B cell (primary cell): ENCODE measurements around the gene ARHGDIB. TPM values are rescaled to one million over a fixed set of nuclear protein-coding genes. Genes with fewer than 3 reads are reported as not detected.

ENCODE experiments used
- ATAC-seq: fragments of 200-7000 bp; cut with Tn5 transposase; one replicate; pipeline ENCODE4 v1.10.0; 2021; ENCODE audit warnings: low read depth, mild to moderate bottlenecking, moderate number of reproducible peaks, moderate library complexity
- CTCF ChIA-PET: fragments of 350-600 bp; sonication (Branson Sonifier 250); formaldehyde crosslinking; loops from one replicate; lab custom pipeline; 2021; ENCODE audit warnings: antibody characterized with exemption, inconsistent platforms; lab: Charles Lee
- POLR2A ChIA-PET: fragments of 350-600 bp; sonication (Branson Sonifier 250); formaldehyde crosslinking; loops from one replicate; lab custom pipeline; 2021; ENCODE audit warnings: antibody characterized with exemption; lab: Charles Lee
- DNase-seq: peaks from one replicate; pipeline ENCODE4 v3.0.0; 2013
- H2AFZ ChIP-seq: 2 replicates; pipeline ENCODE4 v1.6.1; 2012; ENCODE audit warnings: mild to moderate bottlenecking, low read depth, low read length; ENCODE audit not compliant: insufficient read depth, poor library complexity, severe bottlenecking
- H3K27ac ChIP-seq, 2 donors: 1 replicate in 1 of 2; 2 replicates in 1 of 2; pipeline ENCODE4 v1.5.1; 2012 to 2013; ENCODE audit warnings: low read length in 2 of 2, mild to moderate bottlenecking in 2 of 2, moderate library complexity in 1 of 2
- H3K27me3 ChIP-seq, 4 experiments: fragments of 200-600 bp in 1 of 4; sonication (generic) in 1 of 4; replicated peaks in 1 of 4; 1 replicate in 2 of 4; 2 replicates in 2 of 4; pipeline versions ENCODE4 v1.6.1 to v1.7.0; 2013 to 2016; ENCODE audit warnings: low read length in 3 of 4, mild to moderate bottlenecking in 2 of 4, mixed read lengths in 1 of 4, moderate library complexity in 1 of 4; ENCODE audit not compliant: insufficient read depth in 4 of 4, control insufficient read depth in 3 of 4; ENCODE audit errors: control extremely low read depth in 1 of 4
- H3K36me3 ChIP-seq, 2 experiments: replicated peaks in 1 of 2; 1 replicate in 1 of 2; 2 replicates in 1 of 2; pipeline versions ENCODE4 v1.6.1 to v1.7.1; 2013; ENCODE audit warnings: low read length in 1 of 2; ENCODE audit not compliant: insufficient read depth in 2 of 2, control insufficient read depth in 1 of 2; ENCODE audit errors: control extremely low read depth in 1 of 2, extremely low read depth in 1 of 2
- H3K4me1 ChIP-seq, 2 donors: fragments of 200-600 bp in 1 of 2; sonication (generic) in 1 of 2; 1 replicate in 1 of 2; 2 replicates in 1 of 2; pipeline versions ENCODE4 v1.5.1 to v1.6.1; 2013 to 2017; ENCODE audit warnings: low read length in 2 of 2; ENCODE audit not compliant: control insufficient read depth in 2 of 2, insufficient read depth in 2 of 2
- H3K4me2 ChIP-seq: replicated peaks from 2 replicates; pipeline ENCODE3; 2012; ENCODE audit warnings: mild to moderate bottlenecking, low read depth, low read length; ENCODE audit not compliant: poor library complexity, severe bottlenecking
- H3K4me3 ChIP-seq, 5 experiments: fragments of 200-600 bp in 1 of 5; sonication (generic) in 1 of 5; 1 replicate in 3 of 5; 2 replicates in 2 of 5; pipeline versions ENCODE4 v1.5.1 to v1.7.0; 2011 to 2016; ENCODE audit warnings: low read length in 4 of 5, mild to moderate bottlenecking in 4 of 5, low read depth in 2 of 5, control low read depth in 1 of 5, moderate library complexity in 1 of 5; ENCODE audit not compliant: insufficient read depth in 1 of 5; ENCODE audit errors: control extremely low read depth in 1 of 5, extremely low read depth in 1 of 5
- H3K79me2 ChIP-seq: fragments of 200-600 bp; sonication (generic); one replicate; pipeline ENCODE4 v1.6.0; 2016; ENCODE audit warnings: low read length; ENCODE audit not compliant: control insufficient read depth, insufficient read depth
- H3K9ac ChIP-seq: fragments of 200-600 bp; sonication (generic); 2 replicates; pipeline ENCODE4 v1.6.1; 2017; ENCODE audit warnings: mild to moderate bottlenecking, low read length, moderate library complexity
- H3K9me3 ChIP-seq, 3 donors: one replicate each; pipeline versions ENCODE4 v1.6.1 to v1.7.1; 2013; ENCODE audit warnings: low read length in 2 of 3; ENCODE audit not compliant: control insufficient read depth in 2 of 3, insufficient read depth in 1 of 3; ENCODE audit errors: control extremely low read depth in 1 of 3
- H4K20me1 ChIP-seq: 2 replicates; pipeline ENCODE4 v1.6.0; 2012; ENCODE audit warnings: mild to moderate bottlenecking, low read length; ENCODE audit not compliant: insufficient read depth, control insufficient read depth, poor library complexity, severe bottlenecking
- H3K27ac Mint-ChIP-seq: one replicate; pipeline ENCODE4 v1.8.0; 2021; ENCODE audit warnings: mixed read lengths
- H3K27me3 Mint-ChIP-seq: one replicate; pipeline ENCODE4 v1.8.0; 2021; ENCODE audit warnings: mixed read lengths
- H3K4me1 Mint-ChIP-seq: one replicate; pipeline ENCODE4 v1.8.0; 2021; ENCODE audit warnings: mixed read lengths
- H3K4me3 Mint-ChIP-seq: one replicate; pipeline ENCODE4 v1.8.0; 2021; ENCODE audit warnings: mixed read lengths
- H3K9me3 Mint-ChIP-seq: one replicate; pipeline ENCODE4 v1.8.0; 2022; ENCODE audit warnings: mixed read lengths; ENCODE audit not compliant: insufficient read depth
- EZH2 ChIP-seq: IDR thresholded peaks from 2 replicates; pipeline ENCODE4 v1.6.1; 2012; ENCODE audit warnings: borderline replicate concordance, low read depth, mild to moderate bottlenecking, moderate library complexity, low read length; ENCODE audit not compliant: insufficient read depth, poor library complexity, severe bottlenecking
- WGBS: methylation state at CpG from one replicate; pipeline ENCODE4 v1.1.5; 2013; ENCODE audit warnings: missing lambda C conversion rate; ENCODE audit not compliant: insufficient coverage; 5-methylcytosine and 5-hydroxymethylcytosine counted together
- intact Hi-C: fragments of 100-400 bp; cut with micrococcal nuclease; formaldehyde crosslinking; loops from one replicate; pipeline ENCODE4 v1.10.0; 2022
- polyA plus RNA-seq: library from polyadenylated mRNA; depleted of rRNA; stranded (reverse); fragments of >200 nt; gene quantifications from 2 replicates; pipeline ENCODE4 v1.2.3, GENCODE V29; 2012
- total RNA-seq, 2 donors: library from RNA; stranded (reverse); fragments of 120-200 nt in 1 of 2; gene quantifications; 1 replicate in 1 of 2; 2 replicates in 1 of 2; pipeline versions ENCODE4 v1.2.3 to v1.2.4, GENCODE V29; 2013 to 2022
- TF ChIP-seq, protein P1 (sequence below): fragments of 200-600 bp; IDR thresholded peaks from one replicate; pipeline ENCODE4 v1.8.0; 2022; ENCODE audit warnings: antibody characterized with exemption, mild to moderate bottlenecking

Gene ARHGDIB
- total and polyA plus RNA-seq, 2 donors (not counting 1 experiment from before 2014, with no cell fraction given), result 514 to 826 TPM

DNA sequence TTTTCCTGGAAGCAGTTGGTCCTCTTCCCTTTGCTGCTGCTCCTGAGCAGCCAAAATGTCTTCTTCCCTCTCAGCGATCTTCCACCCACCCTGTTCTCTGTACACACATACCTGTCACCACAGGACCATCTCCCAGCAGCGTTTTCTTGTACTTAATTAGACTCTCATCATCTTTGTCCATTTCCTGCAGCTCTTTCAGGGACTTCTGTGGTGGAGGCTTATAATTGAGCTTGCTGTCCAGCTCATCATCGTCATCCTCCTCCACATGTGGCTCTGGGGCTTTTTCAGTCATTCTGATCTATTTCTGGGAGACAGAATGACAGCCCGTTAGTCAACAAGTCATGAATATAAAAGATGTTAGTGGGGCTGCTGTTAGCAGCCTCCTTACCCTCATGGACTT is 11.0 kb downstream of the ARHGDIB start:
- ChIA-PET POLR2A (no interaction called here), CTCF (interaction anchor here (1.0 kb wide), 1 partner anchor 45 kb away, joined by 3 read pairs; no protein-coding TSS in a partner anchor)
- TF ChIP-seq, protein P1, sequence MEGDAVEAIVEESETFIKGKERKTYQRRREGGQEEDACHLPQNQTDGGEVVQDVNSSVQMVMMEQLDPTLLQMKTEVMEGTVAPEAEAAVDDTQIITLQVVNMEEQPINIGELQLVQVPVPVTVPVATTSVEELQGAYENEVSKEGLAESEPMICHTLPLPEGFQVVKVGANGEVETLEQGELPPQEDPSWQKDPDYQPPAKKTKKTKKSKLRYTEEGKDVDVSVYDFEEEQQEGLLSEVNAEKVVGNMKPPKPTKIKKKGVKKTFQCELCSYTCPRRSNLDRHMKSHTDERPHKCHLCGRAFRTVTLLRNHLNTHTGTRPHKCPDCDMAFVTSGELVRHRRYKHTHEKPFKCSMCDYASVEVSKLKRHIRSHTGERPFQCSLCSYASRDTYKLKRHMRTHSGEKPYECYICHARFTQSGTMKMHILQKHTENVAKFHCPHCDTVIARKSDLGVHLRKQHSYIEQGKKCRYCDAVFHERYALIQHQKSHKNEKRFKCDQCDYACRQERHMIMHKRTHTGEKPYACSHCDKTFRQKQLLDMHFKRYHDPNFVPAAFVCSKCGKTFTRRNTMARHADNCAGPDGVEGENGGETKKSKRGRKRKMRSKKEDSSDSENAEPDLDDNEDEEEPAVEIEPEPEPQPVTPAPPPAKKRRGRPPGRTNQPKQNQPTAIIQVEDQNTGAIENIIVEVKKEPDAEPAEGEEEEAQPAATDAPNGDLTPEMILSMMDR, result no peak
- TF ChIP-seq EZH2, result no peak
- intact Hi-C loops, result loop anchor here (10.0 kb wide), 1 partner anchor 336 kb away; no protein-coding TSS in a partner anchor
- H3K79me2 ChIP-seq, result peaks cover 100% of the 10 kb centered on the region
- no peak overlapping the region for H2AFZ ChIP-seq
- Mint-ChIP-seq H3K27ac (peak overlapping the region; percentile 97), H3K27me3 (no peaks in the 10 kb centered on the region), H3K4me1 (peaks cover 82% of the 10 kb centered on the region), H3K9me3 (no peaks in the 10 kb centered on the region), H3K4me3 (peak overlapping the region; percentile 46)
- peaks cover 66% of the 10 kb centered on the region for H4K20me1 ChIP-seq
- ATAC-seq (no peak), DNase-seq (no peak)
- no peaks in the 10 kb centered on the region for H3K27me3 ChIP-seq
- H3K9me3 ChIP-seq, result no peaks in the 10 kb centered on the region
- peaks cover 6 to 85% of the 10 kb centered on the region in 2 experiments for H3K36me3 ChIP-seq
- WGBS, result 63% methylated on average over 1 of the region's 4 CpGs
- no peak overlapping the region for H3K9ac ChIP-seq
- no peak overlapping the region for H3K4me3 ChIP-seq
- peak overlapping the region; percentile 87 to 94 for H3K27ac ChIP-seq
- H3K4me1 ChIP-seq, result peaks cover 78 to 87% of the 10 kb centered on the region in 2 donors
- H3K4me2 ChIP-seq, result peak overlapping the region; percentile 18

DNA sequence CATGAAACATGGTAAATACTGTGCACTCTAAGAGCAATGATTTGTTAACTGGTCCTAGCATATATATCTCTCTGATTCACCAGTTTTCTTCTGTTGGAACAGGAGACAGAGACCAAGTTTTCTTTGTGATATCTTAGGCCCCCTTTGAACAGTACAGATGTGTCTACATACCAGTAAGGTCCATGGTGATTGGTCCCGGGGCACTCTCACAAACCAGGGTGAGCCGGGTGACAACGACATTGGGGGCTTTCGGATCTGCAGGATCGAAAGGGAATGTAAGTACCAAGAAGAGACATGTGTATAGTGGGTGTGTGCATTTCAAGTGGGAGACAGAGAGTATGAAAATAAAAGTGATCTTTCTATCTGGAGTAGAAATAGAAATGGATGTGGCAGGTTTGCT is 11.8 kb downstream of the ARHGDIB start:
- peak overlapping the region; percentile 97 for H3K27ac Mint-ChIP-seq
- Histone ChIP-seq H3K4me2 (peak overlapping the region; percentile 68), H4K20me1 (peaks cover 66% of the 10 kb centered on the region), H3K79me2 (peaks cover 99% of the 10 kb centered on the region), H2AFZ (no peak overlapping the region), H3K27ac (peak overlapping the region; percentile 87 to 94), H3K4me3 (no peak overlapping the region), H3K9ac (peak overlapping the region; percentile 30), H3K36me3 (peaks cover 12 to 86% of the 10 kb centered on the region in 2 experiments), H3K4me1 (peaks cover 71 to 80% of the 10 kb centered on the region in 2 donors), H3K9me3 (no peaks in the 10 kb centered on the region), H3K27me3 (no peaks in the 10 kb centered on the region)
- H3K9me3 Mint-ChIP-seq, result no peaks in the 10 kb centered on the region
- no peak for ATAC-seq
- H3K4me1 Mint-ChIP-seq, result peaks cover 81% of the 10 kb centered on the region
- POLR2A ChIA-PET, result no interaction called here
- CTCF ChIA-PET, result interaction anchor here (1.0 kb wide), 1 partner anchor 40 kb away, joined by 3 read pairs; no protein-coding TSS in a partner anchor
- TF ChIP-seq, protein P1, result no peak
- TF ChIP-seq EZH2, result no peak
- peak overlapping the region; percentile 46 for H3K4me3 Mint-ChIP-seq
- DNase-seq, result no peak
- no peaks in the 10 kb centered on the region for H3K27me3 Mint-ChIP-seq
- WGBS, result 100% methylated on average over 4 of the region's 5 CpGs
- intact Hi-C loops, result loop anchor here (2.0 to 10.0 kb wide), 4 partner anchors 13 to 335 kb away; no protein-coding TSS in a partner anchor
